Tibial nerve (tissue), 3 donors: ENCODE measurements around the gene ZNF805.

Experiments used
- CTCF ChIP-seq, 5 experiments: fragments of 200-600 bp in 3 of 5; fragments of 450-650 bp in 2 of 5; sonication (generic) in 3 of 5; IDR thresholded peaks; one replicate each; pipeline ENCODE4 v1.5.1; 2016 to 2019; ENCODE audit warnings: antibody characterized with exemption in 5 of 5, mild to moderate bottlenecking in 3 of 5, moderate library complexity in 2 of 5
- POLR2A ChIP-seq, 2 donors: fragments of 450-650 bp; IDR thresholded peaks; one replicate each; pipeline ENCODE4 v1.6.1; 2017; ENCODE audit warnings: antibody characterized with exemption in 2 of 2, mild to moderate bottlenecking in 2 of 2, moderate library complexity in 2 of 2

DNA sequence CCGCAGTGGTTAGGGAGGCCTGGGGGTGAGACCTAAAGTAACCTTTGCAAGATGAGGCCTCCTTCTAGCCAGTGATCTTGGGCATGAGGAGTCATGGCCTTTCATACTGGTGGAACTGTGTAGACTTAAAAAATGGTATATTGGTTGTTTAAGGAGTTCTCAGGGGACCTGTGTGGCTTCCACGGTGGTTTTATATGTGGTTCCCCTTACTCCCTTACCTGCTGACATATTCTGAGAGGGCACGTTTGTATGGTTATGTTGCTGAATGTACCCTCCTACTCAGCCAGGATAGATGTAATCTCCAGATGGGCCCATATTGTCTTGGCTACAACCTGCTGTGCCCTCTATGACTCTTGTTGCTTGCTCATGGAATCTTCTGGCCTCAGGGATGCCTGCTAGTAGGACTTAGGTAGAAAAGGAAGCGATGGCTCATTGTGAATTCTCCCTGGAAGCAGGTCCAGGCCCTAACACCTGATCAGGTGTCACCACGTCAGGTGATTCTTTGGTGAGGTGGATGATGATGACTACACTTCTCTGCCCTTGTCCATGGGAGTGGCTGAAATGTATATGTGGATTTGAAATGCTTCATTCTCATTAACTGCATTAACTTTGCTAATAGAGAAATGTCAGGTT lies 41.7 kb downstream of the ZNF805 start:
- TF ChIP-seq CTCF (IDR thresholded peaks at IDR 0.05) (no peak), POLR2A (IDR thresholded peaks at IDR 0.05) (no peak)
